Pulmonary artery endothelial cell (primary cell): ENCODE data around the gene CREB5. TPM values are rescaled to one million over a fixed set of nuclear protein-coding genes. Genes with fewer than 3 reads are reported as not detected.
"Not testable (repeated sequence)": the region's sequence is repeated elsewhere in the genome, so short reads cannot be mapped to it uniquely, and the experiment has no call there.

Experiments
- DNase-seq: peaks from one replicate; pipeline ENCODE4 v3.0.0-alpha.2; 2011; ENCODE audit warnings: low read depth, low spot score
- total RNA-seq: library from RNA; depleted of rRNA; stranded (reverse); fragments of >200 nt; gene quantifications from 2 replicates; pipeline ENCODE4 v1.2.3, GENCODE V29; 2014

Gene CREB5
- total RNA-seq, 1 donor from 2014 or later = 2.8 TPM

- DNase-seq = no peak
Observed at GRCh38 chr7:28548416-28548815, 136.1 kb downstream of the CREB5 start.

- DNase-seq = no peak
Observed at GRCh38 chr7:28549998-28550397, 137.7 kb downstream of the CREB5 start.

GRCh38 chr7:28550580-28551186, 138.4 kb downstream of the CREB5 start:
- DNase-seq = no peak

GRCh38 chr7:28551331-28551730, 139.0 kb downstream of the CREB5 start:
- no peak for DNase-seq

GRCh38 chr7:28551766-28552165, 139.4 kb downstream of the CREB5 start:
- DNase-seq = not testable (repeated sequence)

- DNase-seq = no peak
Observed at GRCh38 chr7:28554802-28555471, 142.6 kb downstream of the CREB5 start.

GRCh38 chr7:28556025-28556424, 143.7 kb downstream of the CREB5 start:
- DNase-seq = no peak

- no peak for DNase-seq
Observed at GRCh38 chr7:28556671-28557070, 144.4 kb downstream of the CREB5 start.

- DNase-seq = no peak
Observed at GRCh38 chr7:28558236-28558635, 145.9 kb downstream of the CREB5 start.

- DNase-seq = no peak
Observed at GRCh38 chr7:28560767-28561166, 148.4 kb downstream of the CREB5 start.

GRCh38 chr7:28564033-28564432, 151.7 kb downstream of the CREB5 start:
- DNase-seq = no peak

GRCh38 chr7:28564755-28565374, 152.5 kb downstream of the CREB5 start:
- no peak for DNase-seq

- no peak for DNase-seq
Observed at GRCh38 chr7:28565980-28566379, 153.7 kb downstream of the CREB5 start.

- DNase-seq = no peak
Observed at GRCh38 chr7:28570113-28570969, 158.0 kb downstream of the CREB5 start.

GRCh38 chr7:28570970-28571288, 158.6 kb downstream of the CREB5 start:
- DNase-seq = no peak

GRCh38 chr7:28571405-28571804, 159.1 kb downstream of the CREB5 start:
- DNase-seq = no peak

GRCh38 chr7:28572321-28573058, 160.2 kb downstream of the CREB5 start:
- DNase-seq = no peak

GRCh38 chr7:28573059-28573553, 160.8 kb downstream of the CREB5 start:
- DNase-seq = no peak

- DNase-seq = no peak
Observed at GRCh38 chr7:28573651-28574301, 161.5 kb downstream of the CREB5 start.

- DNase-seq = no peak
Observed at GRCh38 chr7:28575241-28575643, 162.9 kb downstream of the CREB5 start.

- no peak for DNase-seq
Observed at GRCh38 chr7:28576656-28577055, 164.3 kb downstream of the CREB5 start.
